ENCODE results near the gene SAMD5.

Gene SAMD5

GRCh38 chr6:147479857-147480256 lies 28.6 kb upstream of the SAMD5 start:
- in situ Hi-C loops (cut with HindIII; ENCODE audit: low sequenced_read_pairs) = no loop called here
- no peak for DNase-seq (ENCODE audit: low read depth)
- TF ChIP-seq CTCF (IDR thresholded peaks at IDR 0.05; ENCODE audit: low read depth, low read length, missing control alignments) = no peak
- H3K4me3 ChIP-seq (ENCODE audit: low read depth, low read length) = no peak overlapping the region

- DNase-seq (ENCODE audit: low read depth) = no peak
- in situ Hi-C loops (cut with HindIII; ENCODE audit: low sequenced_read_pairs) = no loop called here
These were observed 21.8 kb upstream of the SAMD5 start for GRCh38 chr6:147486683-147487082.

GRCh38 chr6:147497472-147497871 lies 11.0 kb upstream of the SAMD5 start:
- TF ChIP-seq CTCF (IDR thresholded peaks at IDR 0.05; ENCODE audit: low read depth, low read length, missing control alignments) = no peak
- in situ Hi-C loops (cut with HindIII; ENCODE audit: low sequenced_read_pairs) = no loop called here
- no peak overlapping the region for H3K4me3 ChIP-seq (ENCODE audit: low read depth, low read length)
- DNase-seq (ENCODE audit: low read depth) = no peak

More at GRCh38 chr6:147486683-147487082, 21.8 kb upstream of the SAMD5 start:
- H3K4me3 ChIP-seq (ENCODE audit: low read depth, low read length) = no peak overlapping the region
- no peak for TF ChIP-seq CTCF (IDR thresholded peaks at IDR 0.05; ENCODE audit: low read depth, low read length, missing control alignments)

GRCh38 chr6:147503587-147503986 lies 4.9 kb upstream of the SAMD5 start:
- TF ChIP-seq CTCF (IDR thresholded peaks at IDR 0.05; ENCODE audit: low read depth, low read length, missing control alignments) = no peak
- no peak overlapping the region for H3K4me3 ChIP-seq (ENCODE audit: low read depth, low read length)
- in situ Hi-C loops (cut with HindIII; ENCODE audit: low sequenced_read_pairs) = loop anchor here (25.0 kb wide), 1 partner anchor 659 kb away; no protein-coding TSS in a partner anchor
- DNase-seq (ENCODE audit: low read depth) = no peak

GRCh38 chr6:147504848-147505247 lies 3.6 kb upstream of the SAMD5 start:
- DNase-seq (ENCODE audit: low read depth) = no peak
- no peak overlapping the region for H3K4me3 ChIP-seq (ENCODE audit: low read depth, low read length)
- TF ChIP-seq CTCF (IDR thresholded peaks at IDR 0.05; ENCODE audit: low read depth, low read length, missing control alignments) = no peak
- in situ Hi-C loops (cut with HindIII; ENCODE audit: low sequenced_read_pairs) = loop anchor here (25.0 kb wide), 1 partner anchor 657 kb away; no protein-coding TSS in a partner anchor

GRCh38 chr6:147506704-147507114 lies 1.8 kb upstream of the SAMD5 start:
- peak; percentile 87 for TF ChIP-seq CTCF (IDR thresholded peaks at IDR 0.05; ENCODE audit: low read depth, low read length, missing control alignments)
- peak overlapping the region; percentile 67 for H3K4me3 ChIP-seq (ENCODE audit: low read depth, low read length)
- in situ Hi-C loops (cut with HindIII; ENCODE audit: low sequenced_read_pairs) = loop anchor here (25.0 kb wide), 1 partner anchor 656 kb away; no protein-coding TSS in a partner anchor
- no peak for DNase-seq (ENCODE audit: low read depth)

Data from astrocyte of the cerebellum (primary cell).